HEK293 (cell line): Measurements from ENCODE around the gene KIF1A.

Source experiments
- KLF1 ChIP-seq: fragments of 450-650 bp; formaldehyde crosslinking; IDR thresholded peaks from 2 replicates; pipeline ENCODE4 v1.5.1; 2016; ENCODE audit warnings: missing biosample characterization, missing genetic modification characterization
- KLF16 ChIP-seq: fragments of 450-650 bp; formaldehyde crosslinking; IDR thresholded peaks from 2 replicates; pipeline ENCODE4 v1.5.1; 2017; ENCODE audit warnings: missing biosample characterization, missing genetic modification characterization
- MZF1 ChIP-seq: fragments of 450-650 bp; formaldehyde crosslinking; IDR thresholded peaks from 2 replicates; pipeline ENCODE4 v1.5.1; 2017; ENCODE audit warnings: missing biosample characterization, missing genetic modification characterization, borderline replicate concordance
- SCRT2 ChIP-seq: fragments of 450-650 bp; formaldehyde crosslinking; IDR thresholded peaks from 2 replicates; pipeline ENCODE4 v1.5.1; 2016; ENCODE audit warnings: missing biosample characterization, missing genetic modification characterization
- ZNF133 ChIP-seq: fragments of 450-650 bp; formaldehyde crosslinking; IDR thresholded peaks from 2 replicates; pipeline ENCODE4 v1.5.1; 2016; ENCODE audit warnings: missing biosample characterization, missing genetic modification characterization
- ZNF174 ChIP-seq: fragments of 450-650 bp; formaldehyde crosslinking; IDR thresholded peaks from 2 replicates; pipeline ENCODE4 v1.5.0; 2017; ENCODE audit warnings: missing biosample characterization, mild to moderate bottlenecking, missing genetic modification characterization
- ZNF214 ChIP-seq: fragments of 450-650 bp; formaldehyde crosslinking; IDR thresholded peaks from 2 replicates; pipeline ENCODE4 v1.5.1; 2017; ENCODE audit warnings: missing biosample characterization, mild to moderate bottlenecking, missing genetic modification characterization, borderline replicate concordance
- ZNF324 ChIP-seq: fragments of 450-650 bp; formaldehyde crosslinking; IDR thresholded peaks from 2 replicates; pipeline ENCODE4 v1.5.1; 2016; ENCODE audit warnings: missing biosample characterization, missing genetic modification characterization
- ZNF558 ChIP-seq: fragments of 450-650 bp; formaldehyde crosslinking; IDR thresholded peaks from 2 replicates; pipeline ENCODE4 v1.5.1; 2016; ENCODE audit warnings: missing biosample characterization, missing genetic modification characterization
- TF ChIP-seq, protein P1 (sequence below): fragments of 450-650 bp; formaldehyde crosslinking; IDR thresholded peaks from 2 replicates; pipeline ENCODE4 v1.5.1; 2016; ENCODE audit warnings: missing biosample characterization, missing genetic modification characterization
- TF ChIP-seq, protein P2 (sequence below): fragments of 450-650 bp; formaldehyde crosslinking; IDR thresholded peaks from 2 replicates; pipeline ENCODE4 v1.5.1; 2016; ENCODE audit warnings: missing biosample characterization, missing genetic modification characterization
- TF ChIP-seq, protein P3 (sequence below): fragments of 450-650 bp; formaldehyde crosslinking; IDR thresholded peaks from 2 replicates; pipeline ENCODE4 v1.5.1; 2017; ENCODE audit warnings: missing biosample characterization, missing genetic modification characterization
- TF ChIP-seq, protein P4 (sequence below): fragments of 450-650 bp; formaldehyde crosslinking; conservative IDR thresholded peaks from 2 replicates; pipeline ENCODE4 v1.5.1; 2016; ENCODE audit warnings: low read depth, missing biosample characterization, missing genetic modification characterization
- TF ChIP-seq, protein P5 (sequence below): fragments of 450-650 bp; formaldehyde crosslinking; IDR thresholded peaks from 2 replicates; pipeline ENCODE4 v1.5.1; 2016; ENCODE audit warnings: missing biosample characterization, missing genetic modification characterization

DNA sequence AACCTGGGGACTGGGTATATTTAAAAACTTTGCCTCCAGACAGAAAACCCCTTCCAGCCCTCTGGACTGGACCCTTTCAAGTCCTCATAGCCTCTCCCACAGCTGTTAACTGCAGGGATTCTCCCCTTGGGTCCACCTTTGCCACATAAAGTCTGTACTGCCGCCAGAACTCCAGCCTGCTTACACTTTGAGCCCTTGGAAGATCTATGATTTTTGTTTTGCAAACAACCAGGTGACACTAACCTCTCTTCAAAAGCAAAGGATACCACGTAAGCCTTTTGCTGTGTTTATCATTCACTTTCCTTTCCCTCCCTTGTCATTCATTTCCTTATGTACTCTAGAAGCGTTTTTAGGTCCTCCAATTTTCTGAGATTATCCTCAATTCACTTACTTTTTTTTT lies 44.5 kb upstream of the KIF1A start:
- TF ChIP-seq, protein P1, sequence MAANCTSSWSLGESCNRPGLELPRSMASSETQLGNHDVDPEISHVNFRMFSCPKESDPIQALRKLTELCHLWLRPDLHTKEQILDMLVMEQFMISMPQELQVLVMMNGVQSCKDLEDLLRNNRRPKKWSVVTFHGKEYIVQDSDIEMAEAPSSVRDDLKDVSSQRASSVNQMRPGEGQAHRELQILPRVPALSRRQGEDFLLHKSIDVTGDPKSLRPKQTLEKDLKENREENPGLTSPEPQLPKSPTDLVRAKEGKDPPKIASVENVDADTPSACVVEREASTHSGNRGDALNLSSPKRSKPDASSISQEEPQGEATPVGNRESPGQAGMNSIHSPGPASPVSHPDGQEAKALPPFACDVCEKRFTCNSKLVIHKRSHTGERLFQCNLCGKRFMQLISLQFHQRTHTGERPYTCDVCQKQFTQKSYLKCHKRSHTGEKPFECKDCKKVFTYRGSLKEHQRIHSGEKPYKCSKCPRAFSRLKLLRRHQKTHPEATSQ (tag by site-specific recombination), result no peak
- TF ChIP-seq, protein P2, sequence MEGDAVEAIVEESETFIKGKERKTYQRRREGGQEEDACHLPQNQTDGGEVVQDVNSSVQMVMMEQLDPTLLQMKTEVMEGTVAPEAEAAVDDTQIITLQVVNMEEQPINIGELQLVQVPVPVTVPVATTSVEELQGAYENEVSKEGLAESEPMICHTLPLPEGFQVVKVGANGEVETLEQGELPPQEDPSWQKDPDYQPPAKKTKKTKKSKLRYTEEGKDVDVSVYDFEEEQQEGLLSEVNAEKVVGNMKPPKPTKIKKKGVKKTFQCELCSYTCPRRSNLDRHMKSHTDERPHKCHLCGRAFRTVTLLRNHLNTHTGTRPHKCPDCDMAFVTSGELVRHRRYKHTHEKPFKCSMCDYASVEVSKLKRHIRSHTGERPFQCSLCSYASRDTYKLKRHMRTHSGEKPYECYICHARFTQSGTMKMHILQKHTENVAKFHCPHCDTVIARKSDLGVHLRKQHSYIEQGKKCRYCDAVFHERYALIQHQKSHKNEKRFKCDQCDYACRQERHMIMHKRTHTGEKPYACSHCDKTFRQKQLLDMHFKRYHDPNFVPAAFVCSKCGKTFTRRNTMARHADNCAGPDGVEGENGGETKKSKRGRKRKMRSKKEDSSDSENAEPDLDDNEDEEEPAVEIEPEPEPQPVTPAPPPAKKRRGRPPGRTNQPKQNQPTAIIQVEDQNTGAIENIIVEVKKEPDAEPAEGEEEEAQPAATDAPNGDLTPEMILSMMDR (tag by site-specific recombination), result no peak
- no peak for TF ChIP-seq MZF1 (tag by site-specific recombination)
- no peak for TF ChIP-seq ZNF558 (tag by site-specific recombination)
- no peak for TF ChIP-seq ZNF214 (tag by site-specific recombination)
- TF ChIP-seq, protein P3, sequence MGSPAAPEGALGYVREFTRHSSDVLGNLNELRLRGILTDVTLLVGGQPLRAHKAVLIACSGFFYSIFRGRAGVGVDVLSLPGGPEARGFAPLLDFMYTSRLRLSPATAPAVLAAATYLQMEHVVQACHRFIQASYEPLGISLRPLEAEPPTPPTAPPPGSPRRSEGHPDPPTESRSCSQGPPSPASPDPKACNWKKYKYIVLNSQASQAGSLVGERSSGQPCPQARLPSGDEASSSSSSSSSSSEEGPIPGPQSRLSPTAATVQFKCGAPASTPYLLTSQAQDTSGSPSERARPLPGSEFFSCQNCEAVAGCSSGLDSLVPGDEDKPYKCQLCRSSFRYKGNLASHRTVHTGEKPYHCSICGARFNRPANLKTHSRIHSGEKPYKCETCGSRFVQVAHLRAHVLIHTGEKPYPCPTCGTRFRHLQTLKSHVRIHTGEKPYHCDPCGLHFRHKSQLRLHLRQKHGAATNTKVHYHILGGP (tag by site-specific recombination), result no peak
- TF ChIP-seq, protein P4, sequence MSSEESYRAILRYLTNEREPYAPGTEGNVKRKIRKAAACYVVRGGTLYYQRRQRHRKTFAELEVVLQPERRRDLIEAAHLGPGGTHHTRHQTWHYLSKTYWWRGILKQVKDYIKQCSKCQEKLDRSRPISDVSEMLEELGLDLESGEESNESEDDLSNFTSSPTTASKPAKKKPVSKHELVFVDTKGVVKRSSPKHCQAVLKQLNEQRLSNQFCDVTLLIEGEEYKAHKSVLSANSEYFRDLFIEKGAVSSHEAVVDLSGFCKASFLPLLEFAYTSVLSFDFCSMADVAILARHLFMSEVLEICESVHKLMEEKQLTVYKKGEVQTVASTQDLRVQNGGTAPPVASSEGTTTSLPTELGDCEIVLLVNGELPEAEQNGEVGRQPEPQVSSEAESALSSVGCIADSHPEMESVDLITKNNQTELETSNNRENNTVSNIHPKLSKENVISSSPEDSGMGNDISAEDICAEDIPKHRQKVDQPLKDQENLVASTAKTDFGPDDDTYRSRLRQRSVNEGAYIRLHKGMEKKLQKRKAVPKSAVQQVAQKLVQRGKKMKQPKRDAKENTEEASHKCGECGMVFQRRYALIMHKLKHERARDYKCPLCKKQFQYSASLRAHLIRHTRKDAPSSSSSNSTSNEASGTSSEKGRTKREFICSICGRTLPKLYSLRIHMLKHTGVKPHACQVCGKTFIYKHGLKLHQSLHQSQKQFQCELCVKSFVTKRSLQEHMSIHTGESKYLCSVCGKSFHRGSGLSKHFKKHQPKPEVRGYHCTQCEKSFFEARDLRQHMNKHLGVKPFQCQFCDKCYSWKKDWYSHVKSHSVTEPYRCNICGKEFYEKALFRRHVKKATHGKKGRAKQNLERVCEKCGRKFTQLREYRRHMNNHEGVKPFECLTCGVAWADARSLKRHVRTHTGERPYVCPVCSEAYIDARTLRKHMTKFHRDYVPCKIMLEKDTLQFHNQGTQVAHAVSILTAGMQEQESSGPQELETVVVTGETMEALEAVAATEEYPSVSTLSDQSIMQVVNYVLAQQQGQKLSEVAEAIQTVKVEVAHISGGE, result no peak
- no peak for TF ChIP-seq ZNF133 (tag by site-specific recombination)
- no peak for TF ChIP-seq ZNF174 (tag by site-specific recombination)
- TF ChIP-seq ZNF324 (tag by site-specific recombination), result no peak
- no peak for TF ChIP-seq KLF16 (tag by site-specific recombination)
- TF ChIP-seq, protein P5, sequence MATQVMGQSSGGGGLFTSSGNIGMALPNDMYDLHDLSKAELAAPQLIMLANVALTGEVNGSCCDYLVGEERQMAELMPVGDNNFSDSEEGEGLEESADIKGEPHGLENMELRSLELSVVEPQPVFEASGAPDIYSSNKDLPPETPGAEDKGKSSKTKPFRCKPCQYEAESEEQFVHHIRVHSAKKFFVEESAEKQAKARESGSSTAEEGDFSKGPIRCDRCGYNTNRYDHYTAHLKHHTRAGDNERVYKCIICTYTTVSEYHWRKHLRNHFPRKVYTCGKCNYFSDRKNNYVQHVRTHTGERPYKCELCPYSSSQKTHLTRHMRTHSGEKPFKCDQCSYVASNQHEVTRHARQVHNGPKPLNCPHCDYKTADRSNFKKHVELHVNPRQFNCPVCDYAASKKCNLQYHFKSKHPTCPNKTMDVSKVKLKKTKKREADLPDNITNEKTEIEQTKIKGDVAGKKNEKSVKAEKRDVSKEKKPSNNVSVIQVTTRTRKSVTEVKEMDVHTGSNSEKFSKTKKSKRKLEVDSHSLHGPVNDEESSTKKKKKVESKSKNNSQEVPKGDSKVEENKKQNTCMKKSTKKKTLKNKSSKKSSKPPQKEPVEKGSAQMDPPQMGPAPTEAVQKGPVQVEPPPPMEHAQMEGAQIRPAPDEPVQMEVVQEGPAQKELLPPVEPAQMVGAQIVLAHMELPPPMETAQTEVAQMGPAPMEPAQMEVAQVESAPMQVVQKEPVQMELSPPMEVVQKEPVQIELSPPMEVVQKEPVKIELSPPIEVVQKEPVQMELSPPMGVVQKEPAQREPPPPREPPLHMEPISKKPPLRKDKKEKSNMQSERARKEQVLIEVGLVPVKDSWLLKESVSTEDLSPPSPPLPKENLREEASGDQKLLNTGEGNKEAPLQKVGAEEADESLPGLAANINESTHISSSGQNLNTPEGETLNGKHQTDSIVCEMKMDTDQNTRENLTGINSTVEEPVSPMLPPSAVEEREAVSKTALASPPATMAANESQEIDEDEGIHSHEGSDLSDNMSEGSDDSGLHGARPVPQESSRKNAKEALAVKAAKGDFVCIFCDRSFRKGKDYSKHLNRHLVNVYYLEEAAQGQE (tag by site-specific recombination), result no peak
- TF ChIP-seq SCRT2 (tag by site-specific recombination), result no peak
- no peak for TF ChIP-seq KLF1 (tag by site-specific recombination)
